Vagina (tissue), 2 donors: ENCODE results near the gene CTSH. TPM values are rescaled to one million over a fixed set of nuclear protein-coding genes. Genes with fewer than 3 reads are reported as not detected.

ENCODE experiments used
- DNase-seq, 2 donors: peaks; one replicate each; pipeline ENCODE4 v3.0.0-alpha.2; 2017; ENCODE audit errors: extremely low spot score in 2 of 2
- H3K27ac ChIP-seq: fragments of 200-600 bp; sonication (generic); one replicate; pipeline ENCODE4 v1.5.1; 2019
- H3K27me3 ChIP-seq: fragments of 200-600 bp; sonication (generic); one replicate; pipeline ENCODE4 v1.5.1; 2019
- H3K36me3 ChIP-seq, 2 donors: fragments of 200-600 bp; sonication (generic); one replicate each; pipeline ENCODE4 v1.5.1; 2017 to 2019
- H3K4me1 ChIP-seq: fragments of 200-600 bp; sonication (generic); one replicate; pipeline ENCODE4 v1.5.1; 2019
- H3K4me3 ChIP-seq, 2 donors: fragments of 200-600 bp; sonication (generic); 1 replicate in 1 of 2; 2 replicates in 1 of 2; pipeline ENCODE4 v1.5.1; 2016 to 2019
- H3K9me3 ChIP-seq: fragments of 200-600 bp; sonication (generic); one replicate; pipeline ENCODE4 v1.5.1; 2019
- CTCF ChIP-seq, 3 experiments: fragments of 450-650 bp in 2 of 3; fragments of 200-600 bp in 1 of 3; sonication (generic) in 1 of 3; IDR thresholded peaks; one replicate each; pipeline ENCODE4 v1.5.1; 2017 to 2019; ENCODE audit warnings: antibody characterized with exemption in 3 of 3, mild to moderate bottlenecking in 2 of 3, moderate library complexity in 2 of 3
- POLR2A ChIP-seq, 2 donors: fragments of 450-650 bp; IDR thresholded peaks; one replicate each; pipeline ENCODE4 v1.6.1; 2017; ENCODE audit warnings: antibody characterized with exemption in 2 of 2, mild to moderate bottlenecking in 2 of 2, moderate library complexity in 2 of 2
- POLR2AphosphoS5 ChIP-seq, 2 donors: sonication (generic); formaldehyde crosslinking; IDR thresholded peaks; one replicate each; pipeline ENCODE4 v1.9.0; 2017; ENCODE audit warnings: antibody characterized with exemption in 2 of 2, mild to moderate bottlenecking in 2 of 2, low read depth in 1 of 2; ENCODE audit not compliant: insufficient read depth in 1 of 2
- intact Hi-C: fragments of 100-400 bp; cut with DNase I; formaldehyde crosslinking; loops from one replicate; pipeline ENCODE4 v1.15.1; 2023
- total RNA-seq: library from RNA; depleted of rRNA; stranded (reverse); fragments of >200 nt; gene quantifications from one replicate; pipeline ENCODE4 v1.2.3, GENCODE V29; 2016

Gene CTSH
- total RNA-seq, 1 donor from 2014 or later = 110 TPM

DNA sequence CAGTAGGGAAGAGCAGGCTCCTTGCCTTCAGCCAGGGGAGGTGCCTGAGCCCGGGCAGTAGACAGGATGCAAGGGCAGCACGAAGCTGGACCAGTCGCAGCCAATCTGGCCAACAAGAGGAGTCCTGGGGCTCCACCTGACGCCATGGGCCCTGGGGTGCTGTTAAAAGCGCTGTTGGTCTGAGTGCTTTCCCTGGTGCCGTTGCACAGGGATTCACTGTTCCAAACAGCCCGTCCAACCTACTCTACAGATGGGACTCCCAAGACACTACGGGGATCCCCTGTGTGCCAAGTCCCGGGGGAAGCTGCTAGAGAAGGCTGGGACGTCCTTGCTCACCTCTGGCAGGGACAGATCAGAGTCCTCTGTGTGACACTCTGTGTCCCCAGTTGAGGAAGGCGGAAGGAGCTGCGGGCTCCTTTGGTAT, 632 bp downstream of the CTSH start:
- TF ChIP-seq POLR2AphosphoS5 (IDR thresholded peaks at IDR 0.05; ENCODE audit: insufficient read depth in 1 of 2, low read depth in 1 of 2) (no peak), CTCF (IDR thresholded peaks at IDR 0.05) (no peak), POLR2A (IDR thresholded peaks at IDR 0.05) (no peak)
- H3K9me3 ChIP-seq = no peaks in the 10 kb centered on the region
- no peaks in the 10 kb centered on the region for H3K27me3 ChIP-seq
- DNase-seq = no peak
- H3K4me1 ChIP-seq = peaks cover 20% of the 10 kb centered on the region
- intact Hi-C loops = no loop called here
- peak overlapping the region; percentile 68 for H3K27ac ChIP-seq
- no peaks in the 10 kb centered on the region for H3K36me3 ChIP-seq
- peak overlapping the region; percentile 56 to 94 for H3K4me3 ChIP-seq

DNA sequence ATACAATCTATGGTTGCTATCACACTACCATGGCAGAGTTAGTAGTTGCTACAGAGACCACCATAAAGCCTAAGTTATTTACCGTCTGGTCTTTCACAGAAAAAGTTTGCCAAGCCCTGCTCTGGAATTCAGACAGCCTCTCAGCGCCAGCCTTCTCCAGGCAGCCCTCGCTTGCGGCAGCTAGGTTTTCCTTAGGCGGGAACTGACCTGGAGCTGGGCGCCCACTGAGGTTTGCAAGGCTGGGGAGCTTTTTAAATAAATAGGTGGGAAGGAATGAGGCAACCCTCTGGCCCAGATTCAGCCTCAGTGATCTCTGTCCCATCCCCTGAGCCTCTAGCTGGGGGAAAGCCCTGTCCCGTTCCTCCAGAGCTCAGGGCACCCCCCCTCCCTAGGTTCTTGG, 1.2 kb downstream of the CTSH start:
- Histone ChIP-seq H3K27ac (peak overlapping the region; percentile 68), H3K27me3 (no peaks in the 10 kb centered on the region), H3K36me3 (no peaks in the 10 kb centered on the region), H3K9me3 (no peaks in the 10 kb centered on the region), H3K4me3 (peak overlapping the region; percentile 56 to 94), H3K4me1 (peaks cover 20% of the 10 kb centered on the region)
- TF ChIP-seq POLR2A (IDR thresholded peaks at IDR 0.05) = no peak
- no peak for TF ChIP-seq CTCF (IDR thresholded peaks at IDR 0.05)
- TF ChIP-seq POLR2AphosphoS5 (IDR thresholded peaks at IDR 0.05; ENCODE audit: insufficient read depth in 1 of 2, low read depth in 1 of 2) = no peak
- intact Hi-C loops = no loop called here
- DNase-seq = no peak

DNA sequence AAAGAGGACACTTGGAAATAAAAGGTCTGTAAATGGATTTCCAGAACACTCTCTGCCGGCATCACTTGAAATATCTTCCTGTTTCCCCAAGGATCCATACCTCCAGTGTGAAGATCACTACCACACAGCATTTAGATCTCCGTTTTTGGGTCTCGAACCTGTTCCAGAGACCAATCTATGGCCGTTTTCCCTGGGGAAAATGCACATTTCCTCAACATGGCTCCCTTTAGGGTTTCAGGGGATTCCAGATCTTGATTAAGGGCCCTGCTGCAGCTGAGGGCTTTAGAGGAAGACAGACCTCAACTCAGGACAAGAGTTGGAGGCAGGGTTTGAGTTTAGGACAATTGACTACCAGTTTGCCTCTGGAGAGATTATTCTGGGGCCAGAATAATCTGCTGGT, 2.1 kb downstream of the CTSH start:
- Histone ChIP-seq H3K9me3 (no peaks in the 10 kb centered on the region), H3K4me1 (peaks cover 20% of the 10 kb centered on the region), H3K4me3 (no peak overlapping the region), H3K36me3 (no peaks in the 10 kb centered on the region), H3K27me3 (no peaks in the 10 kb centered on the region), H3K27ac (peak overlapping the region; percentile 68)
- TF ChIP-seq POLR2AphosphoS5 (IDR thresholded peaks at IDR 0.05; ENCODE audit: insufficient read depth in 1 of 2, low read depth in 1 of 2) (no peak), POLR2A (IDR thresholded peaks at IDR 0.05) (no peak), CTCF (IDR thresholded peaks at IDR 0.05) (no peak)
- intact Hi-C loops = no loop called here
- no peak for DNase-seq

DNA sequence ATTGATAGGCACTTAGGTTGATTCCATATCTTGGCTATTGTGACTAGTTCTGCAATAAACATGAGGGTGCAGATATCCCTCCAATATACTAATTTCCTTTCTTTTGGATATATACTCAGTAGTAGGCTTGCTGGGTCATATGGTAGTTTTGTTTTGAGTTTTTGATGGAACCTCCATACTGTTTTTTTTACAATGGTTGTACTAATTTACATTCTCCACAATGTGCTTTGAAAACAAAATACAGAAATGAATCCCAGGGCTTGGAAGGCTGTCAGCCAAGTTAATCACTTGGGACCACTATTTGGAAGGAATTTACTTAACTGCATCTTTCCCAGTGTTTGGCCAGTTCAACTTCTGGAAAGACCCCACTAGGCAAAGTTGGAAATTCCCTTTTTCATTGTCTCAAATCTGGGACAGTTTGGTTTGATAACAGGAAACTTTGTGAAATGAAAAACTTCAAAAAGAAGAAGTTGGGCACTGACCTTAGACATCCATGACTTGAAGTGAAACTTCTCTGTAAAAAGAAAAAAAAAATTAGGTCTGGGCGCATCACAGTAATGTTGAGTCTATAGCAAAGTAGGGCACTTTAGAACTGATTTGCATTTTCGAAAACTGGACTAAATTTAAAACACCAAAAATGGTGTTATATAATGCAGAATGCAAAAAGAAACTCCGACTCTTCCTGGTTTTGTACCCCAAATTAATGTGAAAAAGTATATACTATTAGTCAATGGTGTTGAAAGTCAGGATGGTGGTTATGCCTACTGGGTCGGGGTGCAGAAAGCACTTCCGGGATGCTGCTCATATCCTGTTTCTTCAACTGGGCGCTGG, 6.0 kb downstream of the CTSH start:
- intact Hi-C loops = no loop called here
- no peak for TF ChIP-seq CTCF (IDR thresholded peaks at IDR 0.05)
- no peak for TF ChIP-seq POLR2A (IDR thresholded peaks at IDR 0.05)
- TF ChIP-seq POLR2AphosphoS5 (IDR thresholded peaks at IDR 0.05; ENCODE audit: insufficient read depth in 1 of 2, low read depth in 1 of 2) = no peak
- H3K27ac ChIP-seq = peak overlapping the region; percentile 26

GRCh38 chr15:78937132-78937739, 7.6 kb downstream of the CTSH start:
- no peak for DNase-seq
- H3K27ac ChIP-seq = peak overlapping the region; percentile 15

More for the DNA sequence above, 6.0 kb downstream of the CTSH start:
- no peak for DNase-seq
- no peaks in the 10 kb centered on the region for H3K9me3 ChIP-seq
- peaks cover 22% of the 10 kb centered on the region for H3K4me1 ChIP-seq
- H3K4me3 ChIP-seq = no peak overlapping the region
- H3K36me3 ChIP-seq = no peaks in the 10 kb centered on the region
- no peaks in the 10 kb centered on the region for H3K27me3 ChIP-seq

More at GRCh38 chr15:78937132-78937739, 7.6 kb downstream of the CTSH start:
- no peaks in the 10 kb centered on the region for H3K27me3 ChIP-seq
- H3K4me3 ChIP-seq = no peak overlapping the region
- H3K36me3 ChIP-seq = no peaks in the 10 kb centered on the region
- H3K9me3 ChIP-seq = no peaks in the 10 kb centered on the region
- TF ChIP-seq CTCF (IDR thresholded peaks at IDR 0.05) (no peak), POLR2AphosphoS5 (IDR thresholded peaks at IDR 0.05; ENCODE audit: insufficient read depth in 1 of 2, low read depth in 1 of 2) (no peak), POLR2A (IDR thresholded peaks at IDR 0.05) (no peak)
- intact Hi-C loops = no loop called here
- peaks cover 26% of the 10 kb centered on the region for H3K4me1 ChIP-seq
